Endothelial cell of umbilical vein (primary cell): ENCODE results near the gene CARD11. TPM values are rescaled to one million over a fixed set of nuclear protein-coding genes. Genes with fewer than 3 reads are reported as not detected.

Experiments
- BruUV-seq: library from RNA; stranded (reverse); fragments of 400-500 nt; replicated peaks from 2 replicates; lab custom pipeline; 2021; lab: Mats Ljungman, UMichigan
- CTCF ChIA-PET: fragments of 300-600, 350-600 bp; sonication (Branson Sonifier 250); formaldehyde crosslinking; loops from one replicate; lab custom pipeline; 2021; ENCODE audit warnings: antibody characterized with exemption, inconsistent platforms; lab: Charles Lee
- POLR2A ChIA-PET: fragments of 300-600, 350-600 bp; sonication (Branson Sonifier 250); formaldehyde crosslinking; loops from one replicate; lab custom pipeline; 2021; ENCODE audit warnings: antibody characterized with exemption, inconsistent platforms; lab: Charles Lee
- DNase-seq: peaks from one replicate; pipeline ENCODE4 v3.0.0-alpha.2; 2011; ENCODE audit warnings: low read depth, low spot score
- FAIRE-seq: peaks from 2 replicates; lab custom pipeline; 2011; peaks lifted over from hg19 to GRCh38; lab: Jason Lieb, UNC
- H2AFZ ChIP-seq: 2 replicates; pipeline ENCODE4 v1.6.0; 2012; ENCODE audit warnings: low read depth, low read length, control low read depth, inconsistent platforms
- H3K27ac ChIP-seq: 2 replicates; pipeline ENCODE4 v1.5.1; 2011; ENCODE audit warnings: low read depth, mild to moderate bottlenecking, control low read depth, low read length, moderate library complexity; ENCODE audit not compliant: insufficient read depth
- H3K27me3 ChIP-seq, 2 experiments: 2 replicates each; pipeline versions ENCODE4 v1.6.0 to v1.6.1; 2011; ENCODE audit warnings: low read length in 2 of 2, mixed read lengths in 1 of 2; ENCODE audit not compliant: control insufficient read depth in 2 of 2, insufficient read depth in 2 of 2
- H3K36me3 ChIP-seq, 2 experiments: 2 replicates in 1 of 2; 3 replicates in 1 of 2; pipeline ENCODE4 v1.5.1; 2011; ENCODE audit warnings: low read length in 2 of 2, mild to moderate bottlenecking in 1 of 2, moderate library complexity in 1 of 2; ENCODE audit not compliant: control insufficient read depth in 2 of 2, insufficient read depth in 2 of 2; ENCODE audit errors: extremely low read depth in 1 of 2
- H3K4me1 ChIP-seq: 3 replicates; pipeline ENCODE4 v1.5.1; 2011; ENCODE audit warnings: mild to moderate bottlenecking, low read length; ENCODE audit not compliant: control insufficient read depth, insufficient read depth; ENCODE audit errors: extremely low read depth
- H3K4me2 ChIP-seq: 2 replicates; pipeline ENCODE4 v1.6.1; 2011; ENCODE audit warnings: low read length, control low read depth, mixed read lengths; ENCODE audit not compliant: insufficient read depth
- H3K4me3 ChIP-seq, 3 experiments: fragments of 200-600 bp in 1 of 3; sonication (generic), shearing (Covaris generic) in 1 of 3; replicated peaks in 1 of 3; 2 replicates each; pipeline ENCODE4 v1.5.1; 2011 to 2016; ENCODE audit warnings: control low read depth in 3 of 3, low read length in 3 of 3, mild to moderate bottlenecking in 2 of 3, inconsistent platforms in 1 of 3, low read depth in 1 of 3, moderate library complexity in 1 of 3; ENCODE audit not compliant: insufficient read depth in 1 of 3
- H3K79me2 ChIP-seq: 2 replicates; pipeline ENCODE4 v1.6.0; 2012; ENCODE audit warnings: low read length, inconsistent platforms; ENCODE audit not compliant: control insufficient read depth, insufficient read depth
- H3K9ac ChIP-seq: replicated peaks from 2 replicates; pipeline ENCODE3; 2011; ENCODE audit warnings: low read length, control low read depth; ENCODE audit not compliant: insufficient read depth; ENCODE audit errors: extremely low read depth
- H3K9me1 ChIP-seq: replicated peaks from 3 replicates; pipeline ENCODE4 v1.6.0; 2011; ENCODE audit warnings: mild to moderate bottlenecking, low read length; ENCODE audit not compliant: control insufficient read depth, insufficient read depth; ENCODE audit errors: extremely low read depth
- H3K9me3 ChIP-seq: replicated peaks from 2 replicates; pipeline ENCODE4 v1.5.1; 2012; ENCODE audit warnings: low read length, inconsistent platforms; ENCODE audit not compliant: control insufficient read depth, insufficient read depth
- H4K20me1 ChIP-seq: replicated peaks from 2 replicates; pipeline ENCODE3; 2011; ENCODE audit warnings: mild to moderate bottlenecking, low read length; ENCODE audit not compliant: control insufficient read depth, insufficient read depth; ENCODE audit errors: extremely low read depth
- EZH2 ChIP-seq: IDR thresholded peaks from 2 replicates; pipeline ENCODE4 v1.6.1; 2012; ENCODE audit warnings: borderline replicate concordance, low read depth, mild to moderate bottlenecking, moderate library complexity, low read length, inconsistent platforms; ENCODE audit not compliant: severe bottlenecking
- FOS ChIP-seq: IDR thresholded peaks from 2 replicates; pipeline ENCODE4 v1.6.1; 2011; ENCODE audit warnings: mild to moderate bottlenecking, low read length, moderate library complexity, borderline replicate concordance; ENCODE audit not compliant: insufficient read depth
- GATA2 ChIP-seq: IDR thresholded peaks from 2 replicates; pipeline ENCODE4 v1.7.0; 2011; ENCODE audit warnings: low read depth, mild to moderate bottlenecking, moderate library complexity, mixed read lengths, low read length; ENCODE audit not compliant: insufficient read length, insufficient read depth
- JUN ChIP-seq: IDR thresholded peaks from 2 replicates; pipeline ENCODE4 v1.6.1; 2011; ENCODE audit warnings: borderline replicate concordance, low read depth; ENCODE audit not compliant: insufficient read length, insufficient read depth
- MYC ChIP-seq: IDR thresholded peaks from one replicate; pipeline ENCODE4 v1.6.1; 2011; ENCODE audit warnings: mild to moderate bottlenecking, low read depth, low read length
- POLR2A ChIP-seq: IDR thresholded peaks from 2 replicates; pipeline ENCODE4 v1.6.1; 2012; ENCODE audit warnings: low read depth, mild to moderate bottlenecking, control low read depth, low read length
- POLR2AphosphoS5 ChIP-seq: IDR thresholded peaks from 2 replicates; pipeline ENCODE4 v1.6.1; 2012; ENCODE audit warnings: low read depth, mild to moderate bottlenecking, control low read depth, low read length, moderate library complexity; ENCODE audit not compliant: insufficient read depth
- dilution Hi-C: fragments of 300-500 bp; cut with MboI; formaldehyde crosslinking; loops from one replicate; pipeline ENCODE4 v1.15.0; 2019; ENCODE audit warnings: low sequenced_read_pairs; ENCODE audit not compliant: extremely low pct_ligation_motif_present
- intact Hi-C: fragments of 100-400 bp; cut with micrococcal nuclease; formaldehyde crosslinking; loops from one replicate; pipeline ENCODE4 v1.10.0; 2022
- polyA plus RNA-seq, 4 experiments: library from polyadenylated mRNA; depleted of rRNA in 3 of 4; stranded (reverse) in 3 of 4; unstranded in 1 of 4; fragments of >200 nt; gene quantifications; 2 replicates each; pipeline versions ENCODE4 v1.2.1 to v1.2.3, GENCODE V29; 2011 to 2012; ENCODE audit warnings: missing spikeins in 1 of 4
- total RNA-seq: library from RNA; stranded (reverse); gene quantifications from 2 replicates; pipeline ENCODE4 v1.2.3, GENCODE V29; 2021
- TF ChIP-seq, protein P1 (sequence below): IDR thresholded peaks from 2 replicates; pipeline ENCODE4 v1.6.1; 2011; ENCODE audit not compliant: insufficient read depth, insufficient read length
- TF ChIP-seq, protein P2 (sequence below), 2 donors: IDR thresholded peaks; 1 replicate in 1 of 2; 2 replicates in 1 of 2; pipeline ENCODE4 v1.5.1; 2011; ENCODE audit warnings: low read length in 2 of 2, mild to moderate bottlenecking in 2 of 2, moderate library complexity in 2 of 2, control low read depth in 1 of 2, inconsistent platforms in 1 of 2, low read depth in 1 of 2; ENCODE audit not compliant: insufficient read depth in 1 of 2; ENCODE audit errors: extremely low read depth in 1 of 2

CARD11 gene
- total and polyA plus RNA-seq, 2 donors (not counting 3 experiments of a cell fraction or from before 2014, with no cell fraction given) = 20.4 to 41.8 TPM

DNA sequence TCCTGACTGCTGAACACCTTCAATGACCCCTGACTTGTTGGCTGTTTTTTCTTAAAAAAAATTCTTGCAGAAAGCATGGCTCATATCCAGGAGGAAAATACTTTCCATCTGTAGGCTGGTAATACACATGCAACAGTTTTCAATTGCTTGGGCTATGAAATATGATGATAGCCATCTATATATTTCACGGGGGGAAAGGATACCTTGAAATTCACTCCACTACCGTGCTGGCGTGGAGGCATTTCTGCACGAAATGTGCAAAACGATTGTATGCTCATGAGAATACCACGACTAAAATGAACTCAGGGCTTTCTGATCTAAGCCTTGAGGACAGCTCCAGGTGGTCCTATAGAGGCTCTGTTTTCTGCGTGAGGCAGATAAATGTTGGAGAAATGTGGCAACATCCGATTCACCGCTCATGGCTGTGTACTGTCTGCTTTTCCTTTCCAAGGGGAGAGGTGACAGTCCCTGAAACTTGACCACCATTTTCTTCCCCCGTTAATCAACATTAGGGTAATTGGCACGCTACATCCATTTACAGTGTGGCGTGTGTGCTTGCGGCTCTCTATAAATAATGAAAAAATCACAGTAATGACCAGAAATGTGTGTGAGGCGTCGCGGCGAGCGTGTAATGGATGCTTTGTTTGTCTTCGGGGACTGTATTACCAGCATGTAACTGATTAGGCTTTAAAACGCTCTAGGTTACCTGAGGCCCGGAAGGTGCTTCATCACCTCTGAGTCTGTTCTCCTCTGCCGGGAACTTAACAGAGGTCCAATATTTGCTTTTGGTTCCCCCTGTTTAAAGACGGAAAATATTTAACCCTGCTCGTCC, 12.8 kb upstream of the CARD11 start:
- Histone ChIP-seq H3K79me2 (no peaks in the 10 kb centered on the region), H2AFZ (no peak overlapping the region), H3K27ac (no peak overlapping the region), H3K9me1 (no peaks in the 10 kb centered on the region), H3K4me3 (no peak overlapping the region), H3K9ac (no peak overlapping the region), H3K27me3 (peaks cover 14 to 21% of the 10 kb centered on the region in 2 experiments), H3K36me3 (no peaks in the 10 kb centered on the region), H3K4me1 (no peaks in the 10 kb centered on the region), H3K9me3 (no peaks in the 10 kb centered on the region), H4K20me1 (no peaks in the 10 kb centered on the region), H3K4me2 (no peak overlapping the region)
- ChIA-PET CTCF (interaction anchor here (1.3 kb wide), 1 partner anchor 9 kb away, joined by 6 read pairs; no protein-coding TSS in a partner anchor), POLR2A (no interaction called here)
- intact Hi-C loops = no loop called here
- DNase-seq (no peak), FAIRE-seq (no peak)
- TF ChIP-seq POLR2A (no peak), MYC (no peak), GATA2 (no peak), JUN (no peak), EZH2 (no peak), FOS (no peak), POLR2AphosphoS5 (no peak)
- TF ChIP-seq, protein P1, sequence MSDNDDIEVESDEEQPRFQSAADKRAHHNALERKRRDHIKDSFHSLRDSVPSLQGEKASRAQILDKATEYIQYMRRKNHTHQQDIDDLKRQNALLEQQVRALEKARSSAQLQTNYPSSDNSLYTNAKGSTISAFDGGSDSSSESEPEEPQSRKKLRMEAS = no peak
- TF ChIP-seq, protein P2, sequence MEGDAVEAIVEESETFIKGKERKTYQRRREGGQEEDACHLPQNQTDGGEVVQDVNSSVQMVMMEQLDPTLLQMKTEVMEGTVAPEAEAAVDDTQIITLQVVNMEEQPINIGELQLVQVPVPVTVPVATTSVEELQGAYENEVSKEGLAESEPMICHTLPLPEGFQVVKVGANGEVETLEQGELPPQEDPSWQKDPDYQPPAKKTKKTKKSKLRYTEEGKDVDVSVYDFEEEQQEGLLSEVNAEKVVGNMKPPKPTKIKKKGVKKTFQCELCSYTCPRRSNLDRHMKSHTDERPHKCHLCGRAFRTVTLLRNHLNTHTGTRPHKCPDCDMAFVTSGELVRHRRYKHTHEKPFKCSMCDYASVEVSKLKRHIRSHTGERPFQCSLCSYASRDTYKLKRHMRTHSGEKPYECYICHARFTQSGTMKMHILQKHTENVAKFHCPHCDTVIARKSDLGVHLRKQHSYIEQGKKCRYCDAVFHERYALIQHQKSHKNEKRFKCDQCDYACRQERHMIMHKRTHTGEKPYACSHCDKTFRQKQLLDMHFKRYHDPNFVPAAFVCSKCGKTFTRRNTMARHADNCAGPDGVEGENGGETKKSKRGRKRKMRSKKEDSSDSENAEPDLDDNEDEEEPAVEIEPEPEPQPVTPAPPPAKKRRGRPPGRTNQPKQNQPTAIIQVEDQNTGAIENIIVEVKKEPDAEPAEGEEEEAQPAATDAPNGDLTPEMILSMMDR (IDR thresholded peaks at IDR 0.05; ENCODE audit: extremely low read depth in 1 of 2, insufficient read depth in 1 of 2, low read depth in 1 of 2, low read length in 2 of 2) = no peak
- no TSS peak for BruUV-seq
- dilution Hi-C loops = no loop called here
